ENCODE results near the gene FGF14.

Gene FGF14

GRCh38 chr13:101881593-101881992, 520.3 kb downstream of the FGF14 start:
- H3K4me1 ChIP-seq (ENCODE audit: low read length): no peaks in the 10 kb centered on the region
- no peak for TF ChIP-seq EZH2phosphoT487 (IDR thresholded peaks at IDR 0.05; ENCODE audit: low read depth)
- no peak for TF ChIP-seq CTCF (IDR thresholded peaks at IDR 0.05; ENCODE audit: low read depth, low read length)
- no peak overlapping the region for H2AFZ ChIP-seq (ENCODE audit: low read depth, low read length)
- H3K4me3 ChIP-seq (ENCODE audit: low read length): no peak overlapping the region
- no peaks in the 10 kb centered on the region for H3K79me2 ChIP-seq (ENCODE audit: low read length)
- H3K27ac ChIP-seq (ENCODE audit: low read length): no peak overlapping the region
- H3K4me2 ChIP-seq (ENCODE audit: low read length): no peak overlapping the region
- H3K9me3 ChIP-seq (ENCODE audit: insufficient read depth, low read length): no peaks in the 10 kb centered on the region
- no peaks in the 10 kb centered on the region for H4K20me1 ChIP-seq (ENCODE audit: insufficient read depth, low read length)
- H3K9ac ChIP-seq (ENCODE audit: low read length): no peak overlapping the region
- no peaks in the 10 kb centered on the region for H3K36me3 ChIP-seq (replicated peaks; ENCODE audit: low read depth, low read length)
- H3K27me3 ChIP-seq (ENCODE audit: low read depth, low read length): no peaks in the 10 kb centered on the region

DNA sequence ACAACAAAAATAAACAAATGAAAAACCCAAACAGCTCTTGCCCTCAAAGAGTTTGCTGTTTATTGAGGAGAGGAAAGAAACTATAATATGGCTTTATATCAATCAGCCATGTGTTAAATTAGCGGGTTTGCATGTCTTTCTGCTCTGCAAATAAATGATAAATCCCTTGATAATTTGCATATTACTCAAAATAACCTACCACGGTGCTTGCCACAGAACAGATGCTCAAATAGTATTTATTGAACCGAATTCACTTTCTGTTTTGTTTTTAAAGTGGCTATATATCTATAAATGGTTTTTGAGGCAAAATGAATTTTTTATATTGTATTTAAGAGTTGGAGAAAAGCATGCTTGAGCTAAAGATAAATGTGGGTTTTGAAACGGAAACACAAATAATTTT, 521.3 kb downstream of the FGF14 start:
- Histone ChIP-seq H3K9ac (ENCODE audit: low read length) (no peak overlapping the region), H3K4me1 (ENCODE audit: low read length) (no peaks in the 10 kb centered on the region), H3K9me3 (ENCODE audit: insufficient read depth, low read length) (no peaks in the 10 kb centered on the region), H4K20me1 (ENCODE audit: insufficient read depth, low read length) (no peaks in the 10 kb centered on the region), H3K27ac (ENCODE audit: low read length) (no peak overlapping the region), H3K4me2 (ENCODE audit: low read length) (no peak overlapping the region), H3K4me3 (ENCODE audit: low read length) (no peak overlapping the region), H3K27me3 (ENCODE audit: low read depth, low read length) (no peaks in the 10 kb centered on the region), H3K36me3 (replicated peaks; ENCODE audit: low read depth, low read length) (no peaks in the 10 kb centered on the region), H3K79me2 (ENCODE audit: low read length) (no peaks in the 10 kb centered on the region), H2AFZ (ENCODE audit: low read depth, low read length) (no peak overlapping the region)
- TF ChIP-seq EZH2phosphoT487 (IDR thresholded peaks at IDR 0.05; ENCODE audit: low read depth): no peak
- TF ChIP-seq CTCF (IDR thresholded peaks at IDR 0.05; ENCODE audit: low read depth, low read length): no peak

- TF ChIP-seq EZH2phosphoT487 (IDR thresholded peaks at IDR 0.05; ENCODE audit: low read depth) (no peak), CTCF (IDR thresholded peaks at IDR 0.05; ENCODE audit: low read depth, low read length) (no peak)
- Histone ChIP-seq H2AFZ (ENCODE audit: low read depth, low read length) (no peak overlapping the region), H3K4me1 (ENCODE audit: low read length) (no peaks in the 10 kb centered on the region), H3K79me2 (ENCODE audit: low read length) (no peaks in the 10 kb centered on the region), H3K9me3 (ENCODE audit: insufficient read depth, low read length) (no peaks in the 10 kb centered on the region), H4K20me1 (ENCODE audit: insufficient read depth, low read length) (no peaks in the 10 kb centered on the region), H3K9ac (ENCODE audit: low read length) (no peak overlapping the region), H3K36me3 (replicated peaks; ENCODE audit: low read depth, low read length) (no peaks in the 10 kb centered on the region), H3K27ac (ENCODE audit: low read length) (no peak overlapping the region), H3K4me2 (ENCODE audit: low read length) (no peak overlapping the region), H3K4me3 (ENCODE audit: low read length) (no peak overlapping the region), H3K27me3 (ENCODE audit: low read depth, low read length) (no peaks in the 10 kb centered on the region)
These were observed 524.9 kb downstream of the FGF14 start for GRCh38 chr13:101876951-101877350.

GRCh38 chr13:101875717-101876393, 526.0 kb downstream of the FGF14 start:
- Histone ChIP-seq H4K20me1 (ENCODE audit: insufficient read depth, low read length) (no peaks in the 10 kb centered on the region), H3K36me3 (replicated peaks; ENCODE audit: low read depth, low read length) (no peaks in the 10 kb centered on the region), H3K79me2 (ENCODE audit: low read length) (no peaks in the 10 kb centered on the region), H3K4me1 (ENCODE audit: low read length) (no peaks in the 10 kb centered on the region), H3K4me2 (ENCODE audit: low read length) (no peak overlapping the region), H2AFZ (ENCODE audit: low read depth, low read length) (no peak overlapping the region), H3K4me3 (ENCODE audit: low read length) (no peak overlapping the region), H3K27me3 (ENCODE audit: low read depth, low read length) (no peaks in the 10 kb centered on the region), H3K9ac (ENCODE audit: low read length) (no peak overlapping the region), H3K27ac (ENCODE audit: low read length) (no peak overlapping the region), H3K9me3 (ENCODE audit: insufficient read depth, low read length) (no peaks in the 10 kb centered on the region)
- TF ChIP-seq EZH2phosphoT487 (IDR thresholded peaks at IDR 0.05; ENCODE audit: low read depth) (no peak), CTCF (IDR thresholded peaks at IDR 0.05; ENCODE audit: low read depth, low read length) (no peak)
